ENCODE measurements around the gene ATMIN. TPM values are rescaled to one million over a fixed set of nuclear protein-coding genes. Genes with fewer than 3 reads are reported as not detected.

The ATMIN gene
- total and polyA plus RNA-seq, 12 donors: 7.4 to 32.0 (median 29.0) TPM

- no peak for DNase-seq
- Histone ChIP-seq H3K36me3 (no peaks in the 10 kb centered on the region), H3K4me1 (no peaks in the 10 kb centered on the region), H3K9me3 (peaks cover 0 to 22% (median 7%) of the 10 kb centered on the region in 11 donors), H3K27me3 (no peaks in the 10 kb centered on the region), H3K4me3 (no peak overlapping the region), H3K27ac (no peak overlapping the region)
- no peak for ATAC-seq
- 85 to 86% methylated on average over 11 of the region's 11 CpGs for WGBS, 2 donors
- intact Hi-C loops (cut with DNase I): no loop called here
- no peak for TF ChIP-seq CTCF (IDR thresholded peaks at IDR 0.05)
These were observed 18.1 kb downstream of the ATMIN start for GRCh38 chr16:81053761-81054160.

- Histone ChIP-seq H3K27me3 (no peaks in the 10 kb centered on the region), H3K36me3 (no peaks in the 10 kb centered on the region), H3K9me3 (no peaks in the 10 kb centered on the region), H3K4me3 (no peak overlapping the region), H3K4me1 (peaks cover 0 to 5% (median 0%) of the 10 kb centered on the region in 9 donors), H3K27ac (no peak overlapping the region)
- TF ChIP-seq CTCF (IDR thresholded peaks at IDR 0.05): no peak
- no peak for ATAC-seq
- DNase-seq: no peak
- intact Hi-C loops (cut with DNase I): no loop called here
- WGBS, 2 donors: 85 to 88% methylated on average over 14 of the region's 14 CpGs
These were observed 25.1 kb downstream of the ATMIN start for GRCh38 chr16:81060576-81061306.

- Histone ChIP-seq H3K4me3 (no peak overlapping the region), H3K36me3 (no peaks in the 10 kb centered on the region), H3K27me3 (no peaks in the 10 kb centered on the region), H3K4me1 (peaks cover 0 to 5% (median 0%) of the 10 kb centered on the region in 9 donors), H3K9me3 (no peaks in the 10 kb centered on the region), H3K27ac (no peak overlapping the region)
- 86 to 90% methylated on average over 10 of the region's 10 CpGs for WGBS, 2 donors
- no peak for TF ChIP-seq CTCF (IDR thresholded peaks at IDR 0.05)
- DNase-seq: no peak
- no peak for ATAC-seq
- intact Hi-C loops (cut with DNase I): no loop called here
These were observed 25.6 kb downstream of the ATMIN start for GRCh38 chr16:81061307-81061640.

- intact Hi-C loops (cut with DNase I): no loop called here
- no peaks in the 10 kb centered on the region for H3K36me3 ChIP-seq
- H3K4me3 ChIP-seq: no peak overlapping the region
- no peak for DNase-seq
- H3K27ac ChIP-seq: no peak overlapping the region
- no peak for TF ChIP-seq CTCF (IDR thresholded peaks at IDR 0.05)
- H3K4me1 ChIP-seq: peaks cover 0 to 5% (median 0%) of the 10 kb centered on the region in 9 donors
- WGBS, 2 donors: 86 to 90% methylated on average over 10 of the region's 10 CpGs
- no peaks in the 10 kb centered on the region for H3K27me3 ChIP-seq
- ATAC-seq: no peak
- no peaks in the 10 kb centered on the region for H3K9me3 ChIP-seq
These were observed 26.4 kb downstream of the ATMIN start for GRCh38 chr16:81061871-81062608.

Measured in heart right ventricle (tissue), 16 donors.